ENCODE measurements around the gene KBTBD12. TPM values are rescaled to one million over a fixed set of nuclear protein-coding genes. Genes with fewer than 3 reads are reported as not detected.
"Not testable (repeated sequence)": the region's sequence is repeated elsewhere in the genome, so short reads cannot be mapped to it uniquely, and the experiment has no call there.

Gene KBTBD12
- total RNA-seq, 1 experiment from 2014 or later: not detected

GRCh38 chr3:127889976-127890650, 24.9 kb upstream of the KBTBD12 start:
- peaks cover 9% of the 10 kb centered on the region for H3K9me3 ChIP-seq (replicated peaks)
- no peaks in the 10 kb centered on the region for H3K27me3 ChIP-seq
- no peaks in the 10 kb centered on the region for H3K36me3 ChIP-seq
- H3K27ac ChIP-seq: no peak overlapping the region
- no peak for DNase-seq
- H3K4me3 ChIP-seq: no peak overlapping the region
- H3K4me1 ChIP-seq: no peaks in the 10 kb centered on the region; the same call in 1 of the 2 replicates

DNA sequence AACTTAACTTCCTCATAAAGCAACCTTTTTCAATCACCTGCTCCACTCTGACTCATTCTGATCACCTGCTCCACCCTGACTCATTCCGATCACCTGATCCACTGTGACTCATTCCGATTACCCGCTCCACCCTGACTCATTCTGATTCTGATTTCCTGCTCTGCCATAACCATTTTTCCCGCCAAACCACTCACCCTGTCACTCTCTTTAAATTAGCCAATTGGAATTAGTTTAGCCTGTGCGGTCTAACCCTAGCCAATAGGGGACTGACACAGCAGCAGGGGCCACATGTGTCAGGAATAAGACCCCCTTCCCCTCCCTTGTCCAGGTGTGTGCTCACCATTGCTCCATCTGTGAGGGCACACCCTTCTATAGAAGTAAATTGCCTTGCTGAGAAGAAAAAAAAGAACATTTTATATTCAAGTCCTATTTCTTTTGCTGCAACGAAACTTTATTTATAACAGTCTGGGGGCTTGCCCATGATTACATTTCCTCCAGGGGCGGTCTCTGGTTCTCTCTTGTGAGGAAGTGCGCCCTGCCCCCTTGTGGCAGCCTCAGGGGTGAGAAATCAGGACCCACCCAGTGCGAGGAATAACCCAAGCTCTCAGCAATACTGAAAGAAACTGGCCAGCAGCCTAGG, 24.3 kb upstream of the KBTBD12 start:
- H3K4me3 ChIP-seq; H3K27me3 ChIP-seq; H3K9me3 ChIP-seq (replicated peaks); H3K4me1 ChIP-seq; H3K36me3 ChIP-seq; H3K27ac ChIP-seq: not testable (repeated sequence)
- DNase-seq: peak; percentile 38 to 54

GRCh38 chr3:127894481-127894880, 20.6 kb upstream of the KBTBD12 start:
- no peak overlapping the region for H3K4me3 ChIP-seq
- DNase-seq: no peak
- peaks cover 9% of the 10 kb centered on the region for H3K9me3 ChIP-seq (replicated peaks)
- H3K4me1 ChIP-seq: no peaks in the 10 kb centered on the region
- no peaks in the 10 kb centered on the region; the same call in 1 of the 2 replicates for H3K27me3 ChIP-seq
- H3K27ac ChIP-seq: no peak overlapping the region
- no peaks in the 10 kb centered on the region for H3K36me3 ChIP-seq

- Histone ChIP-seq H3K4me1 (peaks cover 2% of the 10 kb centered on the region; the same call in 1 of the 2 replicates), H3K36me3 (no peaks in the 10 kb centered on the region), H3K27ac (no peak overlapping the region), H3K27me3 (no peaks in the 10 kb centered on the region; the same call in 1 of the 2 replicates), H3K4me3 (no peak overlapping the region), H3K9me3 (replicated peaks) (no peaks in the 10 kb centered on the region; the same call in 1 of the 2 replicates)
- no peak for DNase-seq
Observed at GRCh38 chr3:127899200-127899599, 15.8 kb upstream of the KBTBD12 start.

- Histone ChIP-seq H3K9me3 (replicated peaks) (no peaks in the 10 kb centered on the region; the same call in 1 of the 2 replicates), H3K27me3 (no peaks in the 10 kb centered on the region; the same call in 1 of the 2 replicates), H3K4me3 (no peak overlapping the region), H3K27ac (no peak overlapping the region), H3K36me3 (no peaks in the 10 kb centered on the region), H3K4me1 (peaks cover 2% of the 10 kb centered on the region; the same call in 1 of the 2 replicates)
- DNase-seq: no peak
Observed at GRCh38 chr3:127899766-127900165, 15.3 kb upstream of the KBTBD12 start.

GRCh38 chr3:127900536-127900935, 14.5 kb upstream of the KBTBD12 start:
- Histone ChIP-seq H3K4me1 (peaks cover 2% of the 10 kb centered on the region; the same call in 1 of the 2 replicates), H3K4me3 (no peak overlapping the region), H3K27ac (no peak overlapping the region), H3K27me3 (no peaks in the 10 kb centered on the region; the same call in 1 of the 2 replicates), H3K9me3 (replicated peaks) (no peaks in the 10 kb centered on the region; the same call in 1 of the 2 replicates), H3K36me3 (no peaks in the 10 kb centered on the region)
- DNase-seq: no peak

- Histone ChIP-seq H3K27me3 (no peaks in the 10 kb centered on the region), H3K27ac (no peak overlapping the region), H3K4me1 (peaks cover 2% of the 10 kb centered on the region; the same call in 1 of the 2 replicates), H3K9me3 (replicated peaks) (no peaks in the 10 kb centered on the region; the same call in 1 of the 2 replicates), H3K4me3 (no peak overlapping the region), H3K36me3 (no peaks in the 10 kb centered on the region)
- peak in 1 of 2 experiments; percentile 14 for DNase-seq
Observed at GRCh38 chr3:127902486-127902885, 12.5 kb upstream of the KBTBD12 start.

DNA sequence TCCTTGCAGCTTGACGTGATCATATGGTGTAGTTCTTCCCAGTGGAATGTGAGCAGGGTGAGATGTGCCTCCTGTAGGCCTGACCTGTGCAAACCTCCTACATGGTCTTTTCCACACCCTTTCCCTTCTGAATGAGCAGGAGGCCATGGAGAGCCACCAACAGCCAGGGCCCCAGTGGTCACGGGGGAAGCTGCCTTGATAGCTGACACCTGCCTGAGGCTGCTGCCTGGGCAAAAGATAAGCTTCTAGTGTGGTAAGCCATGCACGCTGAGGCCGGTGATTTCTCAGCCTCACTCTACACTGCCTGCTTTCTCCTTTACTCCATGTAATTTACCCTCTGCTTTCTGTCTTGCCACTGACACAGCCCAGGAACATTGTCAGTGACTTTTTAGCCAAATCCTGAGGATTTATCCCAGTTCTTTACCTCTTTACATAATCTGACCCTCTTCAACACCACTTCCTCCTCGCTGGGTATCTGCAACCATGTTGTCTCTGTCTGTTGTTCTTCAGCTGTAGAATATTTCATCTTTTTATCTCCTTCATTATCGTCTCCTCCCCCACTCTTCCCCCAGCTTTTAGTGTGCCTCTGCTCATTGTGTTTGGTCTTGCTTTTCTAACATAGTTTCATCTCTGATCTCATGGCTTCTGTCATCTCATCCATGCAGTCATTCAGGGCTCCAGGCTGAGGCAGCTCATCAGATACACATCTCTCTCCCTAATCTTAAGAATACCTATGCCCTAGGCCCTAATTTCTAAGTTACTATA, 11.2 kb upstream of the KBTBD12 start:
- Histone ChIP-seq H3K27ac (no peak overlapping the region), H3K36me3 (no peaks in the 10 kb centered on the region), H3K27me3 (no peaks in the 10 kb centered on the region), H3K4me3 (no peak overlapping the region), H3K9me3 (replicated peaks) (no peaks in the 10 kb centered on the region; the same call in 1 of the 2 replicates), H3K4me1 (peaks cover 2% of the 10 kb centered on the region; the same call in 1 of the 2 replicates)
- no peak for DNase-seq

GRCh38 chr3:127905556-127905955, 9.5 kb upstream of the KBTBD12 start:
- no peaks in the 10 kb centered on the region for H3K27me3 ChIP-seq
- peaks cover 2% of the 10 kb centered on the region; the same call in 1 of the 2 replicates for H3K4me1 ChIP-seq
- H3K36me3 ChIP-seq: no peaks in the 10 kb centered on the region
- DNase-seq: no peak
- no peak overlapping the region for H3K27ac ChIP-seq
- H3K4me3 ChIP-seq: no peak overlapping the region
- H3K9me3 ChIP-seq (replicated peaks): no peaks in the 10 kb centered on the region; the same call in 1 of the 2 replicates

DNA sequence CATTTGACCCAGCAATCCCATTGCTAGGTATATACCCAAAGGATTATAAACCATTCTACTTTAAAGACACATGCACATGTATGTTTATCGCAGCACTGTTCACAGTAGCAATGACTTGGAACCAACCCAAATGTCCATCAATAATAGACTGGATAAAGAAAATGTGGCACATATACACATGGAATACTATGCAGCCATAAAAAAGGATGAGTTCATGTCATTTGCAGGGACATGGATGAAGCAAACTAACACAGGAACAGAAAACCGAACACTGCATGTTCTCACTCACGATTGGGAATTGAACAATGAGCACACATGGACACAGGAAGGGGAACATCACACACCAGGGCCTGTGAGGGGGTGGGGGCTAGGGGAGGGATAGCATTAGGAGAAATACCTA, 8.4 kb upstream of the KBTBD12 start:
- H3K27ac ChIP-seq; H3K27me3 ChIP-seq; H3K9me3 ChIP-seq (replicated peaks); H3K4me1 ChIP-seq; H3K36me3 ChIP-seq; DNase-seq; H3K4me3 ChIP-seq: not testable (repeated sequence)

DNA sequence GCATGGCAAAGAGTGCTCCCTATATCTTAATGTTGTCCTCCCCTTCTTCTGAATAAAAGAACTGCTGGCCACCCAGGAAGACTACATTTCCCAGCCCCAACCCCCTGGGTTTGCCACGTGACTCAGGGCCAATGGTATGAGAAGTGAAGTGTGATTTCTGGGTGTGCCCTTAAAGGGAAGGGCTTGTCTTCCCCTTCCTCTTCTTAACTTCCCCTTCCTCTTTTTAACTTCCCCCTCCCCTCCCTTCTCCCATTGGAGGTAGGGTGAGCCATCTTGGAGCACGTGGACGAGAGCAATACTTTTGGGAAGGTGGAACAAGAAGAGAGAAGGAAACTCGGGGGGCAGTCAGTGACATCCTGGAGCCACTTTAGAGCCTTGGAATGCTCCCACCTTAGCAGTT, 6.8 kb upstream of the KBTBD12 start:
- no peak overlapping the region for H3K27ac ChIP-seq
- H3K27me3 ChIP-seq: no peaks in the 10 kb centered on the region
- DNase-seq: no peak
- no peak overlapping the region for H3K4me3 ChIP-seq
- H3K9me3 ChIP-seq (replicated peaks): no peaks in the 10 kb centered on the region; the same call in 1 of the 2 replicates
- H3K36me3 ChIP-seq: no peaks in the 10 kb centered on the region
- H3K4me1 ChIP-seq: peaks cover 7% of the 10 kb centered on the region

- no peak for DNase-seq
- peaks cover 7% of the 10 kb centered on the region for H3K4me1 ChIP-seq
- H3K4me3 ChIP-seq: no peak overlapping the region
- no peak overlapping the region for H3K27ac ChIP-seq
- no peaks in the 10 kb centered on the region for H3K27me3 ChIP-seq
- no peaks in the 10 kb centered on the region; the same call in 1 of the 2 replicates for H3K9me3 ChIP-seq (replicated peaks)
- H3K36me3 ChIP-seq: no peaks in the 10 kb centered on the region
Observed at GRCh38 chr3:127908951-127909350, 6.1 kb upstream of the KBTBD12 start.

DNA sequence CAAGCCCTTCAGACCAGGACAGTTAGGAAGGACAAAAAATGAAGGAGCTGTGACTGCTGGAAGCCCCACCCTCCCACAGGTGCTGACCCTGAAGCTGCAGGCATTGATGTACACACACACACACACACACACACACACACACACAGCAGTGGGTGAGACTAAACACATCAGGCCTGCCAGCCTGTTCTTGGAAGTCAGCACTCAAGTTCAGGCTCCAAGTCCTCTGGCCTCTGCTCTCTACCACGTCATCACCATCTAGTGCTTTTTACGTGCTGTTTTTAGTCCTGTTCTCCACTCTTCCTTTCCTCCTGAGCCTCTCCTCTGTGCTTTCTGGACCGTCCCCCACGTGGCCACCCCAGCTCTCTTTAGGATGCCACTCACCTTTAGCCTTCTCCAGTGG, 5.4 kb upstream of the KBTBD12 start:
- no peaks in the 10 kb centered on the region for H3K36me3 ChIP-seq
- no peaks in the 10 kb centered on the region for H3K27me3 ChIP-seq
- no peak overlapping the region for H3K4me3 ChIP-seq
- H3K4me1 ChIP-seq: peaks cover 7% of the 10 kb centered on the region
- DNase-seq: no peak
- no peaks in the 10 kb centered on the region for H3K9me3 ChIP-seq (replicated peaks)
- no peak overlapping the region for H3K27ac ChIP-seq

GRCh38 chr3:127911421-127911931, 3.6 kb upstream of the KBTBD12 start:
- H3K9me3 ChIP-seq (replicated peaks): no peaks in the 10 kb centered on the region
- peak overlapping the region; percentile 4; the same call in 1 of the 2 replicates for H3K27ac ChIP-seq
- peak overlapping the region; percentile 9 for H3K4me3 ChIP-seq
- H3K4me1 ChIP-seq: peaks cover 7% of the 10 kb centered on the region
- no peaks in the 10 kb centered on the region for H3K36me3 ChIP-seq
- no peaks in the 10 kb centered on the region for H3K27me3 ChIP-seq
- peak; percentile 65 to 81 for DNase-seq
